ENCODE data around the gene MDK. TPM values are rescaled to one million over a fixed set of nuclear protein-coding genes. Genes with fewer than 3 reads are reported as not detected.

The MDK gene
- total RNA-seq, 1 experiment from 2014 or later = 157 TPM

- peak; percentile 33 for DNase-seq (ENCODE audit: low read depth)
Measured at GRCh38 chr11:46347637-46348311, 33.7 kb upstream of the MDK start.

GRCh38 chr11:46348566-46349401 lies 32.7 kb upstream of the MDK start:
- DNase-seq (ENCODE audit: low read depth) = no peak

- no peak for DNase-seq (ENCODE audit: low read depth)
Measured at GRCh38 chr11:46350695-46351094, 30.8 kb upstream of the MDK start.

DNA sequence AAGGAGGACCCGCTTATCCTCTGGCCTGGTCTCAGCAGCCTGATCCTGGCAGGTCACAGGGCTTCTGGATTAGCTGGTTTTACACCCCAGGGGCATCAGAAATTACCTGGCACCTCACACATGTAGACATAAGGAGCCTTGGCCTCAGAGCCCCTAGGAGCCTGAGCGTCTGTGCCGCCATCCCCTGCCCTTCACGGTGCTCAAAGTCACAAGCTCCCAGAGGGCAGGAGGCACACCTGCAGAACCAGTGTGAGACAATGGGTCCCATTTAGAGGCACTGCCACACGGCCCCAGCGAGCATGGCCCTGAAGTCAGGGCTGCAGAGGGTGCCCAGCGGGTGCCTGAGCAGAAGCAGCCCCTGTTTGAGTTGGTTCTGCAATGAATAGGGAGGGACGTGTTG lies 30.3 kb upstream of the MDK start:
- DNase-seq (ENCODE audit: low read depth) = no peak

- no peak for DNase-seq (ENCODE audit: low read depth)
Measured at GRCh38 chr11:46351606-46352005, 29.9 kb upstream of the MDK start.

- DNase-seq (ENCODE audit: low read depth) = peak; percentile 47
Measured at GRCh38 chr11:46352063-46352841, 29.2 kb upstream of the MDK start.

- DNase-seq (ENCODE audit: low read depth) = no peak
Measured at GRCh38 chr11:46353698-46354097, 27.8 kb upstream of the MDK start.

DNA sequence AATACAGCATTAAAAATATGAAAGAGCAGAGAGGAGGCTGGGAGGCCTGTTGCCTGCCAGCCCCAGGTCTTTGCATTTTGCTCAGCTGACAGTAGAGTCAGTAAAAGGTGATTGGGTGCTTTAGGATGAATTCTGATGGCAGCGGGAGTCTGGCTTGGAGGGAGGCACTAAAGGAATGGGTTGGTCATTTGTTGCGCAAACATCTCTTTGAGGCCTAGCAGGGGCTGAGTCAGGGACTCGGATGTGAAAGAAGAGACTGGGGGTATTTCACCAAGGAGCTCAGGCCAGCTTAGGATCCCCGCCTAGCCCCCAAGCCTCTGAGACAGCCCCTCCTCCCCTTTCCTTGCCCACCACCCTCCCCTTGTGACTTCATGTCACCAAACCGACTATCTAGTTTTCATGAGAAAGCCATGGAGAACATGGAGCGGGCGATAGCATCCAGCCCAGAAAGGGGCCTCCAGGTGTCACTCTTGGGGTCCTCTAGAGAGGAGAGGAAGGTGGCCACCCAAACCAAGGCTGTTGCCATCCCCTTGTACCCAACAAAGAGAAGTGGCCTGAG lies 24.5 kb upstream of the MDK start:
- no peak for DNase-seq (ENCODE audit: low read depth)

GRCh38 chr11:46357483-46357936 lies 24.0 kb upstream of the MDK start:
- no peak for DNase-seq (ENCODE audit: low read depth)

DNA sequence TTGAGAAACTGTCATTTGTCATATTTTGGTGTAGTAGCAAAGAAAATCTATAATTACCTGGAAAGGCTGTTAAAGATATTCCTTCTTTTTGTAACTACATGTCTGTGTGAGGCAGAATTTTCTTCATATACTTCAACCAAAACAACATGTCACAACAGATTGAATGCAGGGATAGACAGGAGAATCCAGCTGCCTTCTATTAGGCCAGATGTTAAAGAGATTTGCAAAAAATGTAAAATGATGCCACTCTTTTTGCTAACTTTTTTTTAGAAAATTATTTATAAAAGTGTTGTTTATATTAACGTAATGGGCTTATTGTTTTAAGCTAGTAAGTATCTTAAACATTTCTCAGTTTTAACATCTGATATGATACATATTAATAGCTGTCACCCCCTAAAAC lies 21.5 kb upstream of the MDK start:
- DNase-seq (ENCODE audit: low read depth) = no peak

DNA sequence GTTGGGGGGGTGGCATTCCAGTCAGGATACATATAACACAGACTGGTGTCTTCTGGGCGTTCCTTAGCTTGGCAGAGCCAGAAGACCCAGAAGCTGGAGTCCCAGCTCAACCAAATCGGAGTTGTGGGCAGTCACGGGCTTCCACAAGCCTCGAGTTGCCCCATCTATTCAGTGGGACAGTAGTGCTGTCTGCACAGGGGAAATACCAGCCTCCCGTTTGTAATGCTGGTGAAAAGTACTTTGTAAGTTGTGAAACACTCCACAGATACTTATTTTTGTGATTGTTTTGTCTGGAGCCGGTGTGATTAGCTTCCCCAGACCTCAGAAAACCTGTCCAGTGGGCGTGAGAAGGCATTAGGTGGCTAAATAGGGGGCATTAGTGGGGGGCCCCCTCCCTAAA lies 20.6 kb upstream of the MDK start:
- no peak for DNase-seq (ENCODE audit: low read depth)

DNA sequence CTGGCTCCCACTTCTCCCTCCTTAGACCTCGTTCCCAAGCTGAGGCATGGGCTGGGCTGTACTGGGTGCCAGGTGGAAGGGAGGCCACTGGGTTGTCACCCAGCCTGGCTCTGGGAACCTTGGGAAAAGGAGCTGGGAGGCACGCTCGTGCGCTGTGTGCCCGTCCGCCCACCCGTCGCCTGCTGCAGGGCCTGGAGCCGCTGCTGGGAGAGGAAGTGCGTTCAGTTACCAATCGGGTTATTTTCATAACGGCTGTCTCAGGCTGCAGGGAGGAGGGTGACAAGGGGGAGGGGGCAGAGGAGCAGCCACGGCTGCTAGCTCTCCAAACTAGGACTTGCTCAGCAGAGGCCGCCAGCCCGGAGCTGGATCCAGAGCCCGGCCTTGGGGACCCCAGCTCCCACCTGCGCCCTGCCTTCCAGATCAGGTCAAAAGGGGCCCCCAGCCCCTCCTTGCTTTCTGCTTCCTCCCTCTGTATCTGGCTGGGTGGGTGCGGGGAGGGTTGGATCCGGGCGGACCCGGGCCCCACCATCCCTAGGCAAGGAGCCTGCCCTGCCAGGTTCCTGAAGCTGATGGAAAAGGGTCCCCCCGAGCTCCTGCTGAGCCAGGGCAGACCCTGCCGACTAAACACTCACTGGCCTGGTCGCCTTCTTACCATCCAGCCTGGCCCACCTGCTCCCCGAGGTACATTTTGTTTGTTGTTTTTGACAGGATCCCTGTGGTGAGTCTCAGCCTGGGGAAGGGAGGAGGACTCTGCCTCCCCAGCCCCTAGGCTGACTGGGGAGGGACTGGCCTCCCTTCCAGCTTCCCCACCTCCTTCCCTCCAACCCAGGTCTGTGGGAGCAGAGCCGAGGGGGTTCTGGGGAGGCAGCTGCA lies 19.9 kb upstream of the MDK start:
- DNase-seq (ENCODE audit: low read depth) = no peak

- no peak for DNase-seq (ENCODE audit: low read depth)
Measured at GRCh38 chr11:46362156-46363030, 19.1 kb upstream of the MDK start.

DNA sequence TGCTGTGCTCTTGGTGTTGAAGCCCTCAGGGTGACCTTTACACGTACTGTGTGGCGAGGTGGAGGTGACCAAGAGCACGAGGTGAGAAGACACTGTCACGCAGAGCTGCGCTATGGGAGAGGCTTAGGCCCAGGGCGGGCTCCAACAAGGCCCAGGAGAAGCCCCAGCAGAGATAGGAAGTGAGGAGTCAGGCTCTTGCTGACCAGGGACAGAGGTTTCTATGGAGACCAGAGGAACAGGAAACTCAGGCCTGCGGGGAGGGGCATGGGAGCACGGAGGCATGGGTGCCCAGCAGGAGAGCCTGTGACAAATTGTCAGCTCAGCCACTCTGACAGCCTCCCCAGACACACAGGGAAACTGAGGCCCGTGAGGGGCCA lies 18.4 kb upstream of the MDK start:
- DNase-seq (ENCODE audit: low read depth) = peak; percentile 71

- peak; percentile 77 for DNase-seq (ENCODE audit: low read depth)
Measured at GRCh38 chr11:46363455-46364005, 17.9 kb upstream of the MDK start.

DNA sequence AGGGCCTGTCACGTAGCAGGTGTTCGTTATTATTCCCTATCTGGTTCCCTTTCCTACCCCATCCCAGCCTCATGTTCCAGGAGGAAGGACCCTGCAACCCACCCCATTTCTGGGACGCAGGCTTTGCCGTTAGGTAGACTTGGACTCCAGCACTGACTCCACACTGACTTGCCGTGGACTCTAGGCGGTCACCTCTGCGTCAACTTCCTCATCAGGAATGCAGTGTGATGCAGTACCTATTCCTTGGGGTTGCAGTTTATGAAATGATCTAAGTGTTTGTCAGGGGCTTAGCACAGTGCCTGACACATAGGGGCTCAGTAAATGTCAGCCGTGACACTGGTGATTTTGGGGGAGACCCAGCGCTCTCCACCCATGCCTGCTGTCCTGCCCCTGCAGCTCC lies 17.4 kb upstream of the MDK start:
- DNase-seq (ENCODE audit: low read depth) = no peak

DNA sequence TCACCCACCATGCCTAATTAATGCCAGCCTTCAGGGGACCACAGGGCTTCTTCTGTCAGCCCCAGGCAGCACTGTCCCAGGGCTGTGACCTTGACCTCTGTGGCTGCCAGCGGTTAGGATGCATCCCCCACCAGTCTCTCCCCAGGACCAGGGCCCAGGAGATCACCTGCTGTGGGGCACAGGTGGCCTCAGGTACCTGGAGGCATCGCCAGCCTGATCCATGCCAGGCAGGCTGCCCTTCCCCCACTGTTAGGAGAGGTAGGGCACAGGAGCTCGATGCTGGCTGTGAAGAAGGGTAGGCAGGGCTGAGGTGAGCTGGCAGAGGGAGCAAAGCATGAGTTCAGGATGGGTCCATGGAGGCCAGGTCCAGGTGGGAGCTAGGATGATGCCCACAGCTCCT lies 16.7 kb upstream of the MDK start:
- DNase-seq (ENCODE audit: low read depth) = no peak

GRCh38 chr11:46366260-46366659 lies 15.2 kb upstream of the MDK start:
- DNase-seq (ENCODE audit: low read depth) = no peak

GRCh38 chr11:46366661-46367161 lies 14.8 kb upstream of the MDK start:
- no peak for DNase-seq (ENCODE audit: low read depth)

All from Daoy (cell line).